Left cardiac atrium (tissue), 4 donors: ENCODE results near the gene OTOG. TPM values are rescaled to one million over a fixed set of nuclear protein-coding genes. Genes with fewer than 3 reads are reported as not detected.
A peak's percentile ranks its signal among the peaks of the same experiment; 100 is the strongest.

Experiments used
- ATAC-seq, 2 donors: fragments of 200-7000 bp; cut with Tn5 transposase; one replicate each; pipeline ENCODE4 v1.9.1; 2020; ENCODE audit warnings: mild to moderate bottlenecking in 2 of 2, moderate library complexity in 2 of 2
- DNase-seq: peaks from one replicate; pipeline ENCODE4 v3.0.0-alpha.2; 2020
- intact Hi-C, 2 donors: fragments of 100-400 bp; cut with DNase I; formaldehyde crosslinking; loops; one replicate each; pipeline versions ENCODE4 v1.14.1 to v1.15.1; 2022 to 2023
- long read RNA-seq: library from polyadenylated mRNA; unstranded; transcript quantifications from one replicate; pipeline ENCODE4 v2.0.0, GENCODE V29; 2021
- total RNA-seq, 2 donors: library from RNA; stranded (reverse); fragmentation: NEBNext Ultra II Directional; extraction: Animal tissue kit (Norgen Biotek cat#: 25700); gene quantifications; one replicate each; pipeline ENCODE4 v1.2.1, GENCODE V29; 2021
- donor health status: DM: no; HTN: yes; CAD: no.
- donor health status: DM: no; HTN: yes; CAD: no; lungs with severe emphysema.
- donor health status: DM: yes; HTN: yes; CAD: no.
- donor health status: Dilated cardiomyopathy.

Gene OTOG
- total RNA-seq = not detected
- long read RNA-seq = 0 reads

GRCh38 chr11:17547051-17547577, at the start of gene OTOG:
TSS of gene OTOG (plus strand) at chr11:17547259. CDS start at chr11:17547373, 114 bp downstream.
- intact Hi-C loops = no loop called here
- DNase-seq (no peak), ATAC-seq (peak; percentile 29 to 49)

GRCh38 chr11:17498058-17498457, 49.0 kb upstream of the OTOG start:
- ATAC-seq = no peak
- no peak for DNase-seq
- intact Hi-C loops = no loop called here

GRCh38 chr11:17498475-17498874, 48.6 kb upstream of the OTOG start:
- DNase-seq (no peak), ATAC-seq (no peak)
- intact Hi-C loops = no loop called here

GRCh38 chr11:17500673-17501072, 46.4 kb upstream of the OTOG start:
- ATAC-seq (no peak), DNase-seq (no peak)
- intact Hi-C loops = loop anchor here in 1 of 2 donors (5.0 to 10.0 kb wide), 2 partner anchors 113 to 266 kb away; partner anchors contain the start of gene KCNJ11

- intact Hi-C loops = loop anchor here (1.0 to 10.0 kb wide), 3 partner anchors 115 to 268 kb away; partner anchors contain the start of gene KCNJ11 (in 1 of the 2)
- DNase-seq = no peak
- no peak for ATAC-seq
Measured at GRCh38 chr11:17502630-17503029, 44.4 kb upstream of the OTOG start.

GRCh38 chr11:17504330-17505107, 42.5 kb upstream of the OTOG start:
- DNase-seq (peak; percentile 82), ATAC-seq (peak; percentile 73 to 87)
- intact Hi-C loops = loop anchor here (5.0 to 10.0 kb wide), 3 partner anchors 117 to 272 kb away; partner anchors contain the start of gene KCNJ11 (in 1 of the 2)

GRCh38 chr11:17505146-17505545, 41.9 kb upstream of the OTOG start:
- DNase-seq (no peak), ATAC-seq (no peak)
- intact Hi-C loops = loop anchor here (5.0 to 10.0 kb wide), 2 partner anchors 270 to 273 kb away; no protein-coding TSS in a partner anchor

- DNase-seq = no peak
- ATAC-seq = peak in 1 of 2 donors; percentile 5
- intact Hi-C loops = loop anchor here (5.0 to 10.0 kb wide), 2 partner anchors 272 to 274 kb away; no protein-coding TSS in a partner anchor
Measured at GRCh38 chr11:17506314-17506713, 40.7 kb upstream of the OTOG start.

- DNase-seq = no peak
- ATAC-seq = no peak
- intact Hi-C loops = loop anchor here (5.0 to 10.0 kb wide), 2 partner anchors 272 to 275 kb away; no protein-coding TSS in a partner anchor
Measured at GRCh38 chr11:17506942-17507341, 40.1 kb upstream of the OTOG start.

GRCh38 chr11:17507773-17508172, 39.3 kb upstream of the OTOG start:
- intact Hi-C loops = loop anchor here (5.0 to 10.0 kb wide), 2 partner anchors 273 to 275 kb away; no protein-coding TSS in a partner anchor
- no peak for ATAC-seq

GRCh38 chr11:17508306-17508705, 38.8 kb upstream of the OTOG start:
- DNase-seq = no peak
- peak; percentile 25 to 64 for ATAC-seq
- intact Hi-C loops = loop anchor here (5.0 to 10.0 kb wide), 2 partner anchors 274 to 276 kb away; no protein-coding TSS in a partner anchor

More at GRCh38 chr11:17507773-17508172, 39.3 kb upstream of the OTOG start:
- DNase-seq = no peak

- intact Hi-C loops = loop anchor here (5.0 to 10.0 kb wide), 2 partner anchors 274 to 276 kb away; no protein-coding TSS in a partner anchor
- ATAC-seq = peak in 1 of 2 donors; percentile 11
- DNase-seq = no peak
Measured at GRCh38 chr11:17508791-17509190, 38.3 kb upstream of the OTOG start.

GRCh38 chr11:17510507-17511206, 36.4 kb upstream of the OTOG start:
- ATAC-seq (no peak), DNase-seq (no peak)
- intact Hi-C loops = no loop called here

- DNase-seq (no peak), ATAC-seq (no peak)
- intact Hi-C loops = no loop called here
Measured at GRCh38 chr11:17511571-17511970, 35.5 kb upstream of the OTOG start.

GRCh38 chr11:17512101-17512500, 35.0 kb upstream of the OTOG start:
- DNase-seq = no peak
- ATAC-seq = no peak
- intact Hi-C loops = no loop called here

GRCh38 chr11:17513853-17514252, 33.2 kb upstream of the OTOG start:
- no peak for DNase-seq
- ATAC-seq = peak in 1 of 2 donors; percentile 50
- intact Hi-C loops = no loop called here

GRCh38 chr11:17514476-17514875, 32.6 kb upstream of the OTOG start:
- ATAC-seq (no peak), DNase-seq (no peak)
- intact Hi-C loops = no loop called here

- ATAC-seq (no peak), DNase-seq (no peak)
- intact Hi-C loops = no loop called here
Measured at GRCh38 chr11:17515443-17516176, 31.4 kb upstream of the OTOG start.
